ENCODE data around the gene CLEC18A.
"Not testable (repeated sequence)": the region's sequence is repeated elsewhere in the genome, so short reads cannot be mapped to it uniquely, and the experiment has no call there.

Gene CLEC18A

GRCh38 chr16:69951017-69951671, at the start of gene CLEC18A:
Gene CLEC18A (plus strand): TSS chr16:69951334. CDS start chr16:69951367, 33 bp downstream.
- DNase-seq (ENCODE audit: low spot score): not testable (repeated sequence)

DNA sequence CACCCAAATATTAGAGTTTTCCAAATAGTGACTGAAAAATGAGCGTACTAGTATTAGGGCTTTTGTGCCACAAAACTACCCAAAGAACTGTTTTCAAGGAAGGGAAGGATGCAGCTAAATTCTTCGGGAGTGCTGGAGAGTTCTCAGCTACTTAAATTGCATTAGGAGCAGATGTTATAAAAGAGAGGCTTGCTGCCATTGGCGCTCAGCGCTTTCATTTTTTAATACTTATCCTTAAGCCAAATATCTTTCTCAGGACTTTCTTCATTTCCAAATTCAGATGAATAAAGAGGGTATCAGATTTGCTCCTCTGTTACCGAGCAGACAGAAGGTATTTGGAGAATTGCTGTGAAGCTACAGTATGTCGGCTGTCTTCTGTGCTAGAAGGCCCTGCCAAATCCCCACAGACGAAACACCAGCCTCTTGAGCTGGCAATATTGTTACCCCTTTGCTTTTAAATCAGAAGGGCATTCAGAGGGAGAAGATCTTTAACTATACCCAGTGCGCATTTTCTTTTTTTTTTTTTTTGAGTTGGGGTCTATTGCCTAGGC, 47.2 kb upstream of the CLEC18A start:
- DNase-seq (ENCODE audit: low spot score): no peak

DNA sequence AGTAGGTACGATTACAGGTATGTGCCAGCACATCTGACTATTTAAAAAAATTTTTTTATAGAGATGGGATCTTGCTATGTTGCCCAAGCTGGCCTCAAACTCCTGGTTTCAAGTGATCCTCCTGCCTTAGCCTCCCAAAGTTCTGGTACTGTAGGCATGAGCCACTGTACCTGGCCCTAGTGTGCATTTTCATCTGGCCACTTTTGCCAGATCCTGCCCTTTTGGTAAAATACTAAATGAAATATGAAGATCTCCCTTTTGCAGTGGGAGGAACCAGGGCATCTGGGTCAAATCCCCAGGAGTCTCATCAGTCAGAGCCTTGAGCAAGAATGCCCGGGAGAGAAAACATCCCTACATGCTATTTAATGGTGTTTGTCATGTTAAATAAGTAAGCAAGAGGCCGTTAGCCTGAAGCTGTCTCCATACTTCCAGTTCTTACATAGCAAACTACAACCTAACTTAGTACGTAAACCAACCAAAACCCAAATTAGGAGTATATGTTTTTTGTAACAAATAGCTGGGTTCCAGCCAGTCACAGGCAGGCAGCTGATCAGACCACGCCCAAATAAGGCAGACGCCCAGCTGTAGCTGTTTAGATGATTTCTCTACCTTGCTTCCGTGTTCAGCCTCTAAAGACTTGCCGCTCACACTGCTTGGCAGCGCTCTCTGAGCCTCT, 46.5 kb upstream of the CLEC18A start:
- no peak for DNase-seq (ENCODE audit: low spot score)

GRCh38 chr16:69905171-69905555, 46.0 kb upstream of the CLEC18A start:
- no peak for DNase-seq (ENCODE audit: low spot score)

GRCh38 chr16:69906838-69907401, 44.2 kb upstream of the CLEC18A start:
- DNase-seq (ENCODE audit: low spot score): no peak

DNA sequence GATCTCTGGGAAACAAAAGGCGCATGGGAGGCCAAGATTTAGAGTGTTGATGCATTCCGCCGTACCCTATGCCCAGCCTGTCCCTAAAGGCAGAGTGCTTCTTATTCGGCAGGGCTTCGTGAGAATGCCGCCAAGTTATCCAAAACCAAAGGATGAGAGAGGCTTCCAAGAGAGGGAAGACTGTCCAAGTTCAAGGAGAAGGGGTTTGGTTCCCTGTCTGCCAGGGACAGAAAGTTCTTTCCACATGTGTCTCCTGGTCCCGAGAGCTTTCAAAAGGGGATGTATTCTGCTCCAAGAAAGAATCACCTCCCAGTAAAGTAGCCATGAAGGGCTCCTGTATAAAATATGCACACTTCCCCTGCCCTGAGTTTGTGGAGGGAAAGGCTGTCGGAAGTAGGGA, 42.1 kb upstream of the CLEC18A start:
- no peak for DNase-seq (ENCODE audit: low spot score)

- DNase-seq (ENCODE audit: low spot score): no peak
Observed at GRCh38 chr16:69909760-69910159, 41.4 kb upstream of the CLEC18A start.

GRCh38 chr16:69910964-69911363, 40.2 kb upstream of the CLEC18A start:
- DNase-seq (ENCODE audit: low spot score): no peak

DNA sequence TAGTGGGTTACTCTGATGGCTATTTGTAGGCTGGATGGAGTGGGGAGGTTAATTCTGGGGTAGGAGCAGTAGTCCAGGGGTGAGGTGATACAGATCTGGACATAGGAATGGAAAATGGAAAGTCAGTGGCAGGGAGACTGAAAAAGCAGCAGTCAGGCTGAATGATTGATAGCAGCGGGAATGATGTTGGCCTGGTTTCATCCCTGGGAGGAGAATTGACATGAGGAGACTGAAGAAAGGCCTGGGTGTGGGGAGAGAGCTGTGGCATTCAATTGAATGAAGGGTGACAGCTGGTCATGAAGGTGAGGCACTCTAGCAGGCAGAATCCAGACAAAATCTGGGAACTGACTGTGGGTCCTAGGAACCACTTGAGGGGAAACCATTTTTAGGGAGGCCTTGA, 34.7 kb upstream of the CLEC18A start:
- DNase-seq (ENCODE audit: low spot score): no peak

DNA sequence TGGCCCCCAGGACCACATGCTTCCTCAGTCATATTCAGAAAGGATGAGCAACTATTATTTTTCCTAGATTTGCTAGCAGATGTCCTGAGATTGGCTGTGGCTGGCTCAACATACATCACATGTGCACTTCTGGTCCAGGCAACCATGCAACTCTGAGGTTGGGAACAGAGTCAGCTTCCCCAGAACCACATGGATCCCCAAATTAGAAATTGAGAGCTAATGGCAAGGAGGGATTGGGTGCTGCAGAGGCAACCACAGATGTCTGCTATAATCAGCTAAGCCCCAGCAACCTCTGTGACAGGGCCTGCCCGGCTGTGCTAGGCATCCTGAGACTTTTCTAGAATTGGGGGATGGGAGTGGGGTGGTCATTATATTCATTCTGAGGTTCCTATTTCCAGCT, 33.8 kb upstream of the CLEC18A start:
- DNase-seq (ENCODE audit: low spot score): no peak

DNA sequence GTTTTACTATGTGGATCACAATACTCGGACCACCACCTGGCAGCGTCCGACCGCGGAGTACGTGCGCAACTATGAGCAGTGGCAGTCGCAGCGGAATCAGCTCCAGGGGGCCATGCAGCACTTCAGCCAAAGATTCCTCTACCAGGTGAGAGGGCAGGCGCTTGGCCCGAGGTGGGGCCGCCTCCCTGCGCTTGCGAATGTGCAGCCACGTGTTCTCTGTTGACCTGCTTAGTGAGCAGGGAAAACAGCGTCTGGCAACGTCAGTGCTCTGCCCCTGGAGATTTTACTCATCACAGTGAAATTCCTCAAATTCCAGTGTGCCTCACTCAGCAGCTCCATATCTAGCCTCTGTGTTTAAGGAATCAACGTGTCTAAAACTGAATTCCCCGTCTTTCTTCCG, 33.4 kb upstream of the CLEC18A start:
- DNase-seq (ENCODE audit: low spot score): no peak

- DNase-seq (ENCODE audit: low spot score): no peak
Observed at GRCh38 chr16:69918241-69918640, 32.9 kb upstream of the CLEC18A start.

DNA sequence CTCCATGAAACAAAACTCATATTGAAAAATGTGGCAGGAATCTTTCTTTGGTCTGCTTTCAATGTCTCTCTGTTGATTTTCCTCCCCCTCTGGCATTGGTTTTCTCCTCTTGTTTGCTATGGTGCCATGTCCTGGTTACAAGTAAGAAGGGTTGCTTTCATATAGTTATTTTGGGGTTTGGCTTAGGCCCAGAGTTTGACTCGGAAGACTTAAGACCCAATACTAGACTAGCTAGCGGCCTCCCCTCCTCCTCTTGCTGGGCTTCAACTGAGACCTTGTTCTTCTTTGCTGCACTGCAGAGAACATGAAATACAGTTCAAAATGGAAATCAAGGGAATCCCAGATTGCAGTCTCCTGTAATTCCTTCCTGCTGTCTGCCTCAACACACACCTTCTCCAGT, 30.0 kb upstream of the CLEC18A start:
- DNase-seq (ENCODE audit: low spot score): no peak

DNA sequence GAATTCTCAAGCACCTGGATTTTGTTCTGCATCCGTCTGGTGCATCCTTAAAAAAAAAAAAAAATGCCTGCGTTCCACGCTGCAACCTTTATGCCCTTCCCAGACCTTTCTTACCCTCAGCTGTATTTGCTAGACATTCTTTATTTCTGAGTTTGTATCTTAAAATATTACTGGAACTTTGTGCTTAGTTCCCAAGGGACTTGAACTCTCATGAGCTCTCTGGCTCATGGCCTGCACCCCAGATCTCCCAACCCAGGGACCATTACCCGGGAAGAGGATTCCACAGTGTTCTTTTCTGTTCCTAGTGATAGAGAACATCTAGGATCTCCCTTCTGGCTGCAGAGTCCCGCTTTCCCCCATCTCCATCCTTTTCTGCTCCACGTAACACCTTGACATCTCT, 28.9 kb upstream of the CLEC18A start:
- DNase-seq (ENCODE audit: low spot score): no peak

DNA sequence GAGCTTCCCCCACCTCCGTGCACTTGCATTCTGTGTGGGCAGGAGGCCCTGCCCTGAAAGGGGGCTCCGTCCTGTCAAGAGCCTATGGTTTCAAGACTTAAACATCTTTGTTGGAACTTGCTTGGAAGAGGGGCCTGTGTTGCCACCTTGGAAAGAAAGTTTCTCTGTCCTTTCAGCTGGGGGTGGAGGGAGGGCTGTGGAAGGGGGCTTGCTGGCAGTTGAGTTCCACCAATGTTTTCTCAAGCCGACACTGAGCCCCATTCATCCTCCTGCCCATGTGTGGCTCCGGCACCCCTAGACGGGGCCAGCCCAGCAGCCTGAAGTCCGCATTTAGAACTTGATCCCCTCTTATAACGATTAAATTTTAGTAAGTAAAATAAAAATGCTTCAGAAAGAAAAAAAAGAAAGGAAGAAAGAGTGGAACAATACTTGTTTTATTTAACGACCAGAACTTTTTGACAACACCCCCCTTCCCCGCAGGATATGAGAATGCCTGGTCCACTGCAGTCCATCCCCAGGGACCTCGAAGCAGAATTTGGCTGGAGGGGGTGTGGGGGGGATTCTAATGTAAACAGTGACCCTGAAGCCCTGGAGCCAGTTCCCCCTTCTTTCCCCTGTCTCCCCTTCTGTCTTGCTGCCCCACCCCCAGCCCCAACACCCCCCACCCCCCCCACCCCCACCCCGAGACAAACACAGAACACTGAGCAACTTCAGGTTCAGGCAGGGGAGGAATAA, 26.9 kb upstream of the CLEC18A start:
- no peak for DNase-seq (ENCODE audit: low spot score)

DNA sequence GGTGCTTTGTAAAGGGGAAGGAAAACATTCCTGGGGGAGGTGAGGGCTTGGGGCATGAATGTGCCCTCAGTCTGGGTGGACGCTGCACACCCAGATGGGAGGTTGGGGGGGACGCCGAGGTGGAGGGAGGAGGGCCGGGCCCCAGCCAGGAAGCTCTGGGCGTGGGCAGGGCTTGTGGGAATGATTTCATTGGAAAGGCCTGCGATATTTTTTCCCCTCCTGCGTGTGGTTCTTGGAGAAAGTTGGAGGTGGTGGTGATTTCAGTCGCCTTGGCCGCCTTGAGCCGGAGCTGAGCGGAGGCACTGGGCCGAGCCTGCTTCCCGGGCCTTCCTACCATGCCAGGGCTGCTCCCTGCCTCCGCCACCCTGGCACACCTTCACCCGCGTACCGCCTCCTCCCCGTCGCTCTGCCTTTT, 26.4 kb upstream of the CLEC18A start:
- DNase-seq (ENCODE audit: low spot score): no peak

DNA sequence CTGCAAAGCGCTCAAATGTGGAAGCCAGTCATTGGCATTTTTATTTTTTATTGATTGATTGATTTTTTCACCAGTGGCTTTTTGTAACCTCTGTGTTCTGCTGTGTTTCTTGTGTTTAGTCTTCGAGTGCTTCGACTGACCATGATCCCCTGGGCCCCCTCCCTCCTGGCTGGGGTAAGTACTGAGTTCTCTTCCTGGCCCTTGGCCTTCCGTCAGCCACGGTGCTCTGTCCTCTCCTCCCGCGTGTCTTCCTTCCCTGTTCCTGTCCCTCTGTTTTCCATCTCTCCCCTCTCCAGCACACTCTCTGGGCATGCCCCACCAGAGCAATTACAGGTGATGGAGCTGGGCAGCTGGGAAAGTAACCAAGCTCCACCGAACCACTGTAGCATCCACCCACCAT, 25.8 kb upstream of the CLEC18A start:
- no peak for DNase-seq (ENCODE audit: low spot score)

GRCh38 chr16:69926241-69926640, 24.9 kb upstream of the CLEC18A start:
- no peak for DNase-seq (ENCODE audit: low spot score)

- DNase-seq (ENCODE audit: low spot score): no peak
Observed at GRCh38 chr16:69927056-69927757, 23.9 kb upstream of the CLEC18A start.

- no peak for DNase-seq (ENCODE audit: low spot score)
Observed at GRCh38 chr16:69928856-69929400, 22.2 kb upstream of the CLEC18A start.

GRCh38 chr16:69929480-69929879, 21.7 kb upstream of the CLEC18A start:
- DNase-seq (ENCODE audit: low spot score): no peak
